Stimulated activated CD4-positive, alpha-beta T cell treated with anti-CD3 and anti-CD28 coated beads, Interleukin-4, amount 100 ng/mL, for 48 hours (primary cell): ENCODE data around the gene DUSP1.

ENCODE experiments used
- DNase-seq, 2 donors: peaks; one replicate each; pipeline ENCODE4 v3.0.0-alpha.2; 2020; ENCODE audit warnings: low read depth in 2 of 2

Gene DUSP1

GRCh38 chr5:172724242-172725183 lies 46.5 kb downstream of the DUSP1 start:
- no peak for DNase-seq

- DNase-seq: no peak
These were observed 47.5 kb downstream of the DUSP1 start for GRCh38 chr5:172723508-172723907.

GRCh38 chr5:172722327-172722815 lies 48.6 kb downstream of the DUSP1 start:
- DNase-seq: no peak

GRCh38 chr5:172721455-172722326 lies 49.3 kb downstream of the DUSP1 start:
- DNase-seq: no peak

- DNase-seq: no peak
These were observed 50.3 kb downstream of the DUSP1 start for GRCh38 chr5:172720655-172721054.

GRCh38 chr5:172719211-172719610 lies 51.8 kb downstream of the DUSP1 start:
- DNase-seq: no peak

GRCh38 chr5:172718527-172719114 lies 52.4 kb downstream of the DUSP1 start:
- DNase-seq: no peak
